ENCODE results near the gene SKIL.

Gene SKIL

GRCh38 chr3:170438836-170439235, 81.3 kb downstream of the SKIL start:
- in situ Hi-C loops (cut with HindIII; ENCODE audit: low pct_unique_long_range_greater_than_20kb, low sequenced_read_pairs), result no loop called here
- no peak for DNase-seq (ENCODE audit: low read depth in 1 of 2, low spot score in 1 of 2)
- TF ChIP-seq JUND (IDR thresholded peaks at IDR 0.05; ENCODE audit: low read depth), result no peak

- in situ Hi-C loops (cut with HindIII; ENCODE audit: low pct_unique_long_range_greater_than_20kb, low sequenced_read_pairs), result no loop called here
- TF ChIP-seq JUND (IDR thresholded peaks at IDR 0.05; ENCODE audit: low read depth), result no peak
- DNase-seq (ENCODE audit: low read depth in 1 of 2, low spot score in 1 of 2), result no peak
These were observed 82.8 kb downstream of the SKIL start for GRCh38 chr3:170440344-170440743.

GRCh38 chr3:170441412-170441811, 83.9 kb downstream of the SKIL start:
- in situ Hi-C loops (cut with HindIII; ENCODE audit: low pct_unique_long_range_greater_than_20kb, low sequenced_read_pairs), result no loop called here
- no peak for TF ChIP-seq JUND (IDR thresholded peaks at IDR 0.05; ENCODE audit: low read depth)

GRCh38 chr3:170442947-170443346, 85.4 kb downstream of the SKIL start:
- no peak for DNase-seq (ENCODE audit: low read depth in 1 of 2, low spot score in 1 of 2)
- TF ChIP-seq JUND (IDR thresholded peaks at IDR 0.05; ENCODE audit: low read depth), result no peak
- in situ Hi-C loops (cut with HindIII; ENCODE audit: low pct_unique_long_range_greater_than_20kb, low sequenced_read_pairs), result no loop called here

More at GRCh38 chr3:170441412-170441811, 83.9 kb downstream of the SKIL start:
- DNase-seq (ENCODE audit: low read depth in 1 of 2, low spot score in 1 of 2), result no peak

- in situ Hi-C loops (cut with HindIII; ENCODE audit: low pct_unique_long_range_greater_than_20kb, low sequenced_read_pairs), result no loop called here
- DNase-seq (ENCODE audit: low read depth in 1 of 2, low spot score in 1 of 2), result no peak
- no peak for TF ChIP-seq JUND (IDR thresholded peaks at IDR 0.05; ENCODE audit: low read depth)
These were observed 85.9 kb downstream of the SKIL start for GRCh38 chr3:170443457-170443856.
